Subcutaneous preadipocyte (primary cell): ENCODE measurements around the gene OTP. TPM values are rescaled to one million over a fixed set of nuclear protein-coding genes. Genes with fewer than 3 reads are reported as not detected.

ENCODE experiments used
- total RNA-seq: library from RNA; depleted of rRNA; stranded (reverse); fragments of >200 nt; gene quantifications from 2 replicates; pipeline ENCODE4 v1.2.3, GENCODE V29; 2012

Gene OTP
- total RNA-seq = not detected in 2 replicates

DNA sequence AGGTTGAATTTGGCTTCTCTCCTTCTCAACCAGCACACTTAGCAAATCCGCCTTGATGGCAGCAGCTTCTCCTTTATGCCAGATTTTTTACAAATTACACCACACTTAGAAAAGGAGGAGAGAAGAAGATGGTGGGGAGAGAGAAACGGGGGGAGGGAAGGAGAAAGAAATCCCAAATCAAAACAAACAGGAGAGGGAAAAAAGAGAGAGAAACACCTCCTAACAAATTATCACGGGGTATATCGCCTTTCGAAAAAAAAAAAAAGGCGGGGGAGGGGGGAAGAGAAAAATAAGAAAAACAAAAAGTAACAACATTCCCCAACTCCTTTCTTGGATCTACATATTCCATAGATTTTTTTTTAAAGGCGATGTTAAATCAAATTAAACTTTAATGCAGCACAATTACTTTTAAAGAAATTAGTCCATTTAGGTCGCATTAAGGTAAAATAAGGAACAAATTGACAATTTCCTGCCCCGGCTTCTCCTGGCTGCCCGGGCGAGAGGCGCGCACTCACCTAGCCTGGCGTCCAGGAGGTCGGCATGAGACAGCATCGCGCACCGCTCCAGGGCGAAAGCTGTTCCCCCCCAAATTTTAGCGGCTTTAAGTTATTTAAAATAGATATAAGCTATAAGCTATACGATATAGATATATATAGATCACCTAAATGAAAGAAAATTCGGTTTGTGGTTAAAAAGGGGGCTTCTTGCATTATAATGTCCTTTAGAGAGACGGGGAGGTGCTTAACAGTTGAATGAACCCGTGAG, at the start of gene OTP:
OTP (minus strand) TSS at position 716 of the 765 bp plus-strand sequence; CDS start at position 552, 164 bp downstream.

Other genes with a start within 250 kb of the OTP start
- 96.6 and 124 TPM in 2 replicates for gene WDR41, start 146.4 kb downstream of the OTP start, total RNA-seq
- 69.0 and 81.2 TPM in 2 replicates for gene TBCA, start 137.6 kb upstream of the OTP start, total RNA-seq